Urinary bladder (tissue), 4 donors: Measurements from ENCODE around the gene BTBD9. TPM values are rescaled to one million over a fixed set of nuclear protein-coding genes. Genes with fewer than 3 reads are reported as not detected.

Experiments used
- DNase-seq: peaks from one replicate; pipeline ENCODE4 v3.0.0-alpha.2; 2015; ENCODE audit errors: extremely low spot score
- H3K27ac ChIP-seq: one replicate; pipeline ENCODE4 v1.5.1; 2013; ENCODE audit warnings: low read depth, mild to moderate bottlenecking, moderate library complexity
- H3K36me3 ChIP-seq: one replicate; pipeline ENCODE4 v1.6.1; 2013; ENCODE audit warnings: mild to moderate bottlenecking, moderate library complexity; ENCODE audit not compliant: insufficient read depth
- H3K4me1 ChIP-seq: one replicate; pipeline ENCODE4 v1.6.1; 2013; ENCODE audit warnings: mild to moderate bottlenecking, moderate library complexity; ENCODE audit not compliant: insufficient read depth
- H3K4me3 ChIP-seq: one replicate; pipeline ENCODE4 v1.5.1; 2013; ENCODE audit warnings: low read depth, low read length
- WGBS: extraction: QIAGEN DNeasy Blood & Tissue Kit; methylation state at CpG from one replicate; pipeline ENCODE4 v1.1.7; 2013; 5-methylcytosine and 5-hydroxymethylcytosine counted together
- polyA plus RNA-seq: library from polyadenylated mRNA; stranded (reverse); fragments of 200-250 nt; gene quantifications from one replicate; pipeline ENCODE4 v1.2.3, GENCODE V29; 2013
- total RNA-seq: library from RNA; depleted of rRNA; stranded (reverse); fragments of >200 nt; gene quantifications from one replicate; pipeline ENCODE4 v1.2.3, GENCODE V29; 2014
- donor health status: healthy with polysubstance abuse.
- donor health status: healthy.

Gene BTBD9
- total and polyA plus RNA-seq, 2 donors = 5.3 to 34.2 TPM

DNA sequence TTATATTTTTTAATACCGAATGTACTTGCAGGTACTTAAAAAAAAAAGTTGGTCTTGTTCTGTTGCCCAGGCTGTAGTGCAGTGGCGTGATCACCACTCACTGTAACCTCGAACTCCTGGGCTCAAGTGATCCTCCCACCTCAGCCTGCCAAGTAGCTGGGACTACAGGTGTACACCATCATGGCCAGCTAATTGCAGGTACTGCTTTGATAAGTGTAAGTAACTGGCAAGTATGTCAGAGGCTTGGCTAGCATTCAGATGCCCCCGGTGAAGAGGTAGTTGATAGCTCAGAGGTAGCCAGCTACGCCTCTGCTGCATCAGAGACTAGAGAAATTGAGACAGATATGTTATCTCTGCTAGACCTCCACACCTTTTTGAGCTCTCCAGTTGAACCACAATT is 40.5 kb downstream of the BTBD9 start:
- no peak for DNase-seq
- Histone ChIP-seq H3K27ac (no peak overlapping the region), H3K4me3 (no peak overlapping the region), H3K4me1 (no peaks in the 10 kb centered on the region), H3K36me3 (no peaks in the 10 kb centered on the region)
- WGBS = 96% methylated on average over 5 of the region's 5 CpGs

GRCh38 chr6:38593998-38594665 is 45.6 kb downstream of the BTBD9 start:
- no peak overlapping the region for H3K27ac ChIP-seq
- DNase-seq = no peak
- no peaks in the 10 kb centered on the region for H3K4me1 ChIP-seq
- no peak overlapping the region for H3K4me3 ChIP-seq
- H3K36me3 ChIP-seq = peaks cover 2% of the 10 kb centered on the region
- 92% methylated on average over 3 of the region's 3 CpGs for WGBS

GRCh38 chr6:38593409-38593808 is 46.3 kb downstream of the BTBD9 start:
- Histone ChIP-seq H3K36me3 (peaks cover 2% of the 10 kb centered on the region), H3K4me3 (no peak overlapping the region), H3K27ac (no peak overlapping the region), H3K4me1 (no peaks in the 10 kb centered on the region)
- no peak for DNase-seq

GRCh38 chr6:38591439-38591838 is 48.3 kb downstream of the BTBD9 start:
- H3K36me3 ChIP-seq = peaks cover 2% of the 10 kb centered on the region
- no peak overlapping the region for H3K27ac ChIP-seq
- WGBS = 97% methylated on average over 1 of the region's 1 CpG
- H3K4me3 ChIP-seq = no peak overlapping the region
- H3K4me1 ChIP-seq = no peaks in the 10 kb centered on the region
- no peak for DNase-seq

DNA sequence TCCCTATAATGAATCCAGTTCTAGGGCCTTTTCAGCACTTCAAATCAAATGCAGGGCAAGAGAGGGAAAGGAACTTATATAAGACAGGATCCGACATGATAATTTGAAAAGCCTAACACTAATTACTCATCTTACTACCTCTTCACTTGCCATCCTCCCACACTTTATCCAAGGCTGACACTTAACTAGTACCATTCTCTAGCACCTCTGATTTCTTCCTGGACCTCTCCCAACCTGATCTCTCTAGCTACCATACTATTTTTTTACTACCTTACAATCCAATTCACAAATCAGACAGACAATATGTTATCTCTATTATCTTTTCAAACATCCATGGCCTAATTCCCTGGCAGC is 50.4 kb downstream of the BTBD9 start:
- WGBS = 95% methylated on average over 1 of the region's 1 CpG
- H3K4me1 ChIP-seq = no peaks in the 10 kb centered on the region
- no peak for DNase-seq

GRCh38 chr6:38588631-38589366 is 50.9 kb downstream of the BTBD9 start:
- no peak for DNase-seq
- H3K36me3 ChIP-seq = peaks cover 2% of the 10 kb centered on the region
- H3K4me3 ChIP-seq = no peak overlapping the region
- H3K4me1 ChIP-seq = no peaks in the 10 kb centered on the region
- H3K27ac ChIP-seq = no peak overlapping the region
- WGBS = 91% methylated on average over 2 of the region's 2 CpGs

More for the DNA sequence above, 50.4 kb downstream of the BTBD9 start:
- Histone ChIP-seq H3K27ac (no peak overlapping the region), H3K36me3 (peaks cover 2% of the 10 kb centered on the region), H3K4me3 (no peak overlapping the region)

DNA sequence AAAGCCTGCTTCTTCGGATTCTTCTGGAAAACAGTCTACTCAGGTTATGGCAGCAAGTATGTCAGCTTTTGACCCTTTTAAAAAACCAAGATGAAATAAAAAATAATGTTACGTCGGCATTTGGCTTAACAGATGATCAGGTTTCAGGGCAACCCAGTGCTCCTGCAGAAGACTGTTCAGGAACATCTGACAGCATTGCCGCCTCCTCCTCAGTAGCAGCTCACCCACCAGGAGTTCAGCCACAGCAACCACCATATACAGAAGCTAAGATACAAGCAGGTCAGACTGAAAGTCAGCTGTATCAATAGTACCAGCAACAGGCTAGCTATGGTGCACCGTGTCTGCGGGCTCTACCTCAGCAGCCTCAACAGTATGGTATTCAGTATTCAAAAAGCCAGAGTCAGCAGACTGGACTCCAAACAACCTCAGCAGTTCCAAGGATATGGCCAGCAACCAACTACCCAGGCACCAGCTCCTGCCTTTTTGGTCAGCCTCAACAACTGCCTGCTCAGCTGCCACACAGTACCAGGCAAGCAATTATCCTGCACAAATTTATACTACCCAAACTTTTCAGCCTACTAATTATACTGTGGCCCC is 51.9 kb downstream of the BTBD9 start:
- Histone ChIP-seq H3K27ac (no peak overlapping the region), H3K36me3 (peaks cover 1% of the 10 kb centered on the region), H3K4me1 (no peaks in the 10 kb centered on the region), H3K4me3 (no peak overlapping the region)
- DNase-seq = no peak
- WGBS = 95% methylated on average over 6 of the region's 6 CpGs

- no peak overlapping the region for H3K27ac ChIP-seq
- DNase-seq = no peak
- 96% methylated on average over 6 of the region's 6 CpGs for WGBS
- H3K36me3 ChIP-seq = no peaks in the 10 kb centered on the region
- H3K4me1 ChIP-seq = no peaks in the 10 kb centered on the region
- H3K4me3 ChIP-seq = no peak overlapping the region
Measured at GRCh38 chr6:38586992-38587391, 52.7 kb downstream of the BTBD9 start.

DNA sequence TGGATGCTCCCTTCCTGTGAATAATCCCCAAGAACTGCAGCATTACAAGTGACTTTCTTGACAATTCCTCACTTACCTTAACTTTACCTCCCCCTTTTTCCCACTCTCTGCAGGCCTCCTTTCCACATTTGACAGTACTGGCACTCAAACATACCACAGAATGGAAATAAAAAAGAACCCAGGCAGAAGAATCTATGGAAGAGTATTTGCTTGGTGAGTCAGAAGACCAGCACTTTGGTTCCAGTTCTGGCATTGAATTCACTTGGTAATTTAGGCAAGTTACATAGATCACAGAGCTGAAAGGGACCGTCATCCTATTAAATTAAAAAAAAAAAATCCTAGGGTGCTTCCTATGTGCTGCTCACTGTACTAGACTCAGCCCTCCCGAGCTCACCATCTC is 55.0 kb downstream of the BTBD9 start:
- WGBS = 88% methylated on average over 2 of the region's 2 CpGs
- DNase-seq = no peak
- Histone ChIP-seq H3K27ac (no peak overlapping the region), H3K36me3 (no peaks in the 10 kb centered on the region), H3K4me1 (no peaks in the 10 kb centered on the region), H3K4me3 (no peak overlapping the region)

GRCh38 chr6:38583523-38583922 is 56.2 kb downstream of the BTBD9 start:
- DNase-seq = no peak
- Histone ChIP-seq H3K4me3 (no peak overlapping the region), H3K4me1 (no peaks in the 10 kb centered on the region), H3K27ac (no peak overlapping the region), H3K36me3 (no peaks in the 10 kb centered on the region)
- 84% methylated on average over 1 of the region's 1 CpG for WGBS

GRCh38 chr6:38580030-38580429 is 59.7 kb downstream of the BTBD9 start:
- no peak overlapping the region for H3K27ac ChIP-seq
- H3K4me1 ChIP-seq = no peaks in the 10 kb centered on the region
- no peaks in the 10 kb centered on the region for H3K36me3 ChIP-seq
- no peak for DNase-seq
- WGBS = 95% methylated on average over 6 of the region's 6 CpGs
- no peak overlapping the region for H3K4me3 ChIP-seq

DNA sequence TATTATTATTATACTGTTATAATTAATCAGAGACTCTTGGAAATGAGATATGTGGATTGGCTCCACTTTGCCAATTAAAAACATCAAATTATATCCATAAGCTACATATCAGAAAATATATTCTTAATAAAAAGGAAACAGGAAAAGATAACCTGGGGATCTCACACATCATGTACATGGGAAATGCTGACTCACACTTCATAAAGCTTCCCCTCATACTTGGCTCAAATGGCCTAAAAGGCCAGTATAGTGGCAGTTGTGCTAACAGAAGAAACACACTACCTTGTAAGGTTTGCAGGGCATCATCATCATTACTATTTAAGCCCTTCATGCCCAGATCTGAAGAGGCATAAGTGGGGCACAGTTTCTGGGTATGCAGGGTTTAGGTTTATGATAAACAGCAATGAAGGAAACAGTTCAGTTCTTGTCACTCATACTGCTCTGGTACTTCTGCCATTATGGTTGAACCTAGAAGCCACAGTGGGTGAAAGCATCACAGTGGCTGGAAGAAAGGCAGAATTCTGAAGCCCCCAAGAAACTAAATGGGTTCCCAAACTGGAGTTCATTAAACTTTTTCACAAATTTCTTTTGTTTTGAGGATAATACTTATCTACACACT is 60.6 kb downstream of the BTBD9 start:
- no peaks in the 10 kb centered on the region for H3K36me3 ChIP-seq
- no peak overlapping the region for H3K4me3 ChIP-seq
- H3K27ac ChIP-seq = no peak overlapping the region
- no peaks in the 10 kb centered on the region for H3K4me1 ChIP-seq
- DNase-seq = no peak

- 70% methylated on average over 6 of the region's 6 CpGs for WGBS
Measured at GRCh38 chr6:38578075-38578474, 61.7 kb downstream of the BTBD9 start.

DNA sequence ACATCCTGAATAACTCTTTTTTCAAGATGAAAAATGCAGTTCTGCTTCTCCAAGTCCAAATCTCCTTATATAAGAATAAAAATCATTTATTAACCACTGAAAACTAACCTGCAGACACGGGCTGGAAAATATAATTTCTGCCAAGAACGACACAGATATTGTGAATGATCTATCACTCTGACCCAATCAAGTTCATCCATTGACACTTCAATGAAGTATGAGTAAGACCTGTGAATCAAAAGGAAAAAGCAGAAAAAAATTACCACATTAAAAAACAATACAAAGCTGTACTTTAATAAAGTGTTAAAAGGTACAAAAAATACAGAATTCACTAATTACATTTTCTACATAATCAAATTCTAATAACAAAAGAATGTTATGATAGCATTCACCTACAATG is 62.2 kb downstream of the BTBD9 start:
- no peak overlapping the region for H3K4me3 ChIP-seq
- no peak overlapping the region for H3K27ac ChIP-seq
- DNase-seq = no peak
- H3K36me3 ChIP-seq = no peaks in the 10 kb centered on the region
- 85% methylated on average over 2 of the region's 2 CpGs for WGBS
- H3K4me1 ChIP-seq = no peaks in the 10 kb centered on the region

More at GRCh38 chr6:38578075-38578474, 61.7 kb downstream of the BTBD9 start:
- no peaks in the 10 kb centered on the region for H3K4me1 ChIP-seq
- no peaks in the 10 kb centered on the region for H3K36me3 ChIP-seq
- no peak overlapping the region for H3K4me3 ChIP-seq
- no peak overlapping the region for H3K27ac ChIP-seq
- no peak for DNase-seq
